ENCODE results near the gene UNC79. TPM values are rescaled to one million over a fixed set of nuclear protein-coding genes. Genes with fewer than 3 reads are reported as not detected.

The UNC79 gene
- total and polyA plus RNA-seq, 10 of the 15 experiments (the other 5 are each of a cell fraction or from before 2014, with no cell fraction given), result 0.04 to 0.29 (median 0.14) TPM

DNA sequence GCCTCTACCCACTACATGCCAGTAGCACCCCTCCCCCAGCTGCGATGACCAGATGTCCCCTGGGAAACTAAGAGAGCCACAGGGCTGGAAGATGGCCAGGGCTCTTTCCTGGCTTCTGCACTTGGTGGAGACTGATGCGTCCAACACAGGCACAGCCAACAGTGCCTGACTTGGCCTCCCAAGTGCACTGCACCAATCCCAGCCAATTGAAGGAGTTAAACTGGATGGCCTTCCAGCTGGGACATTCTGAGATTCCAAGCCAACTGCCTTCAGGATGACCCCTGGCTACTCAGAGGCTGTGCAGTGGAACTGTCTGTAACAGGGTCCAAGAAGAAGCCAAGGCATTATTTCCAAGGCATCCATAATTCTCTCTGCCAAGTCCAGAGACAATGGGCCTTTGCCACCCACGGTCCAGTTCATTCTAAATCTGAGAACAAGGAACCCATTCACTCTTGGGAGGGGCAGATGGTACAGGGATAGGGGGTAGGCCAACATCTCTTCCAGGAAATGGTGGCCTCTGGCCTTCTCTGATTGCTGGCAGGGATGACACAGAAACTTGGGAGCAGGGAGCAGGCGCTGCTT, 322.3 kb downstream of the UNC79 start:
- no peak for DNase-seq (ENCODE audit: low read depth, low spot score)
- Histone ChIP-seq H3K4me2 (ENCODE audit: control insufficient read depth, insufficient read depth) (no peak overlapping the region), H3K4me3 (no peak overlapping the region), H3K4me1 (ENCODE audit: control insufficient read depth, insufficient read depth, low read length) (no peaks in the 10 kb centered on the region), H3K9ac (ENCODE audit: control insufficient read depth, insufficient read depth, low read length) (no peak overlapping the region), H3K9me3 (replicated peaks; ENCODE audit: control insufficient read depth, insufficient read depth, low read length) (no peaks in the 10 kb centered on the region), H3K27me3 (replicated peaks in 1 of 2; ENCODE audit: control insufficient read depth in 2 of 2, insufficient read depth in 2 of 2, low read length in 1 of 2) (no peaks in the 10 kb centered on the region; a peak in 1 of 4 replicates), H3K27ac (ENCODE audit: control insufficient read depth, insufficient read depth) (no peak overlapping the region), H3K79me2 (ENCODE audit: control insufficient read depth, insufficient read depth, low read length) (no peaks in the 10 kb centered on the region), H4K20me1 (ENCODE audit: control insufficient read depth, insufficient read depth) (no peaks in the 10 kb centered on the region), H2AFZ (ENCODE audit: control insufficient read depth, low read depth, low read length) (no peak overlapping the region), H3K36me3 (ENCODE audit: control insufficient read depth in 2 of 2, insufficient read depth in 2 of 2, low read length in 1 of 2) (no peaks in the 10 kb centered on the region)
- SMC1A ChIA-PET (ENCODE audit: uncharacterized antibody, unreplicated experiment), result no interaction called here
- no TSS peak for BruUV-seq (replicated peaks)
- in situ Hi-C loops (cut with MboI), result no loop called here
- no peak for TF ChIP-seq MEF2A (IDR thresholded peaks at IDR 0.05; ENCODE audit: insufficient read depth, low read depth, low read length)
- TF ChIP-seq IKZF1 (conservative IDR thresholded peaks at IDR 0.05), result no peak
- TF ChIP-seq E4F1 (IDR thresholded peaks at IDR 0.05; ENCODE audit: borderline replicate concordance, partially characterized antibody), result no peak
- TF ChIP-seq POU2F2 (IDR thresholded peaks at IDR 0.05; ENCODE audit: borderline replicate concordance, low read depth, low read length), result no peak
- no peak for TF ChIP-seq CHD1 (IDR thresholded peaks at IDR 0.05; ENCODE audit: low read depth, low read length)
- no peak for TF ChIP-seq SIX5 (IDR thresholded peaks at IDR 0.05; ENCODE audit: low read depth, low read length, severe bottlenecking)
- no peak for TF ChIP-seq ZNF217 (IDR thresholded peaks at IDR 0.05)
- TF ChIP-seq HDAC6 (IDR thresholded peaks at IDR 0.05; ENCODE audit: unreplicated experiment), result no peak
- TF ChIP-seq CREM (IDR thresholded peaks at IDR 0.05; ENCODE audit: low read depth), result no peak
- TF ChIP-seq CHD4 (IDR thresholded peaks at IDR 0.05), result no peak
- TF ChIP-seq ESRRA (IDR thresholded peaks at IDR 0.05; ENCODE audit: low read length), result no peak
- TF ChIP-seq, protein P1, sequence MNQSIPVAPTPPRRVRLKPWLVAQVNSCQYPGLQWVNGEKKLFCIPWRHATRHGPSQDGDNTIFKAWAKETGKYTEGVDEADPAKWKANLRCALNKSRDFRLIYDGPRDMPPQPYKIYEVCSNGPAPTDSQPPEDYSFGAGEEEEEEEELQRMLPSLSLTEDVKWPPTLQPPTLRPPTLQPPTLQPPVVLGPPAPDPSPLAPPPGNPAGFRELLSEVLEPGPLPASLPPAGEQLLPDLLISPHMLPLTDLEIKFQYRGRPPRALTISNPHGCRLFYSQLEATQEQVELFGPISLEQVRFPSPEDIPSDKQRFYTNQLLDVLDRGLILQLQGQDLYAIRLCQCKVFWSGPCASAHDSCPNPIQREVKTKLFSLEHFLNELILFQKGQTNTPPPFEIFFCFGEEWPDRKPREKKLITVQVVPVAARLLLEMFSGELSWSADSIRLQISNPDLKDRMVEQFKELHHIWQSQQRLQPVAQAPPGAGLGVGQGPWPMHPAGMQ (IDR thresholded peaks at IDR 0.05; ENCODE audit: borderline replicate concordance), result no peak
- TF ChIP-seq IKZF2 (IDR thresholded peaks at IDR 0.05), result no peak
- TF ChIP-seq ATF7 (IDR thresholded peaks at IDR 0.05; ENCODE audit: low read depth), result no peak
- no peak for TF ChIP-seq KAT2A (conservative IDR thresholded peaks at IDR 0.05; ENCODE audit: control insufficient read depth, low read depth, low read length)
- no peak for TF ChIP-seq RUNX3 (IDR thresholded peaks at IDR 0.05; ENCODE audit: low read length)
- no peak for ATAC-seq
- CTCF ChIA-PET, result no interaction called here
- FAIRE-seq, result no peak
- 12% methylated on average over 4 of the region's 4 CpGs for WGBS (ENCODE audit: insufficient coverage, insufficient replicate concordance, low lambda C conversion rate, missing lambda C conversion rate)
- intact Hi-C loops (cut with micrococcal nuclease; ENCODE audit: unreplicated experiment), result no loop called here
- RAD21 ChIA-PET (ENCODE audit: unreplicated experiment), result no interaction called here
- POLR2A ChIA-PET, result no interaction called here
